Ovary (tissue), 3 donors: ENCODE data around the gene TRAPPC2L.

Source experiments
- EP300 ChIP-seq: sonication (generic); formaldehyde crosslinking; IDR thresholded peaks from one replicate; pipeline ENCODE4 v1.6.1; 2017; ENCODE audit warnings: antibody characterized with exemption
- POLR2A ChIP-seq: fragments of 450-650 bp; IDR thresholded peaks from one replicate; pipeline ENCODE4 v1.6.1; 2017; ENCODE audit warnings: antibody characterized with exemption, mild to moderate bottlenecking, moderate library complexity
- TF ChIP-seq, protein P1 (sequence below), 3 donors: fragments of 450-650 bp in 2 of 3; fragments of 200-600 bp in 1 of 3; IDR thresholded peaks; one replicate each; pipeline versions ENCODE4 v1.5.1 to v1.8.0; 2016 to 2022; ENCODE audit warnings: antibody characterized with exemption in 3 of 3, mild to moderate bottlenecking in 1 of 3
- donor health status: DM: no; HTN: no; CAD: no.

DNA sequence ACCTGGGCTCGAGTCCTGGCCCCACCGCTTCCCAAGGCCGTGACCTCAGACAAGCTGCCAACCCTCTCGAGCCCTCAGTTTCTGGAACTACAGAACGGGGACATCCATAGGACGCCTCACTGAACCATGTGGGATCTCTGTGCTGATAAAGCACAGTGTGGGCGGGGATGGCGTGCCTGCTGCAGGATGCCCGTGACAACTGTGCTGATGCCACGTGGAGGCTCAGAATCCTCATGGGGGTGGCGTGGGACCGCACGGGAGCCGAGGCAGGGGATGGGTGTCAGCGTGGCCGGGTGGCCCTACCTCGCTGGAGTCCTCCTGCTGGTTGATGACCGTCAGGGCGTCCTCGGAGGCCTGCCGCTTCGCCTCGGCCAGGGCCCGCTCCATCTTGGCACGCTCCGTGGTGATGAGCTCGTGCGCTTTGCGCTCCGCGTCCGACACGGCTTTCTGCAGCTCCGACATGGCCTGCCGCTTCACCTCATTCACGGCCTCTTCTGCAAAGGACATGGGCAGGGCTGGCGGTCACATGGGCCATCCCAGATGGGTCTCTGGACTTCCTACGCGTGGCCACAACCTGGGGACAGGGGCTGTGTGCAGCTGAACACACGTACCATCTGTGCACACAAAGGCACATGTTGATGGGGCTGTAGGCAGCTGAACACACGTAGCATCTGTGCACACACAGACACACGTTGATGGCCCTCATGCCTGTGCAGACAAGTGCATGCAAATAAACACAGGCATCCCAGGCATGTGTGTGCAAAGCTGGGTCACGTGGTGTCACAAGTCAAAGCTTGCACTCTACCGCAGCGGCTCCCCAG is 22.2 kb downstream of the TRAPPC2L start:
- TF ChIP-seq, protein P1, sequence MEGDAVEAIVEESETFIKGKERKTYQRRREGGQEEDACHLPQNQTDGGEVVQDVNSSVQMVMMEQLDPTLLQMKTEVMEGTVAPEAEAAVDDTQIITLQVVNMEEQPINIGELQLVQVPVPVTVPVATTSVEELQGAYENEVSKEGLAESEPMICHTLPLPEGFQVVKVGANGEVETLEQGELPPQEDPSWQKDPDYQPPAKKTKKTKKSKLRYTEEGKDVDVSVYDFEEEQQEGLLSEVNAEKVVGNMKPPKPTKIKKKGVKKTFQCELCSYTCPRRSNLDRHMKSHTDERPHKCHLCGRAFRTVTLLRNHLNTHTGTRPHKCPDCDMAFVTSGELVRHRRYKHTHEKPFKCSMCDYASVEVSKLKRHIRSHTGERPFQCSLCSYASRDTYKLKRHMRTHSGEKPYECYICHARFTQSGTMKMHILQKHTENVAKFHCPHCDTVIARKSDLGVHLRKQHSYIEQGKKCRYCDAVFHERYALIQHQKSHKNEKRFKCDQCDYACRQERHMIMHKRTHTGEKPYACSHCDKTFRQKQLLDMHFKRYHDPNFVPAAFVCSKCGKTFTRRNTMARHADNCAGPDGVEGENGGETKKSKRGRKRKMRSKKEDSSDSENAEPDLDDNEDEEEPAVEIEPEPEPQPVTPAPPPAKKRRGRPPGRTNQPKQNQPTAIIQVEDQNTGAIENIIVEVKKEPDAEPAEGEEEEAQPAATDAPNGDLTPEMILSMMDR (IDR thresholded peaks at IDR 0.05): no peak
- no peak for TF ChIP-seq POLR2A
- TF ChIP-seq EP300: no peak
